Panc1 (cell line): ENCODE measurements around the gene ZNF474. TPM values are rescaled to one million over a fixed set of nuclear protein-coding genes. Genes with fewer than 3 reads are reported as not detected.

Experiments
- ATAC-seq: fragments of 200-7000 bp; cut with Tn5 transposase; 2 replicates; pipeline ENCODE4 v1.9.1; 2020; ENCODE audit warnings: mild to moderate bottlenecking, moderate library complexity
- BruUV-seq: library from RNA; stranded (reverse); fragments of 400-500 nt; replicated peaks from 2 replicates; lab custom pipeline; 2021; lab: Mats Ljungman, UMichigan
- CTCF ChIA-PET: fragments of 300-600 bp; sonication (Branson Sonifier 250); formaldehyde crosslinking; loops from one replicate; lab custom pipeline; 2022; ENCODE audit warnings: antibody characterized with exemption; lab: Charles Lee
- POLR2A ChIA-PET: fragments of 300-600 bp; sonication (Branson Sonifier 250); formaldehyde crosslinking; loops from one replicate; lab custom pipeline; 2022; ENCODE audit warnings: antibody characterized with exemption; lab: Charles Lee
- DNase-seq: peaks from one replicate; pipeline ENCODE4 v3.0.0-alpha.2; 2010; ENCODE audit warnings: low read depth, low spot score
- H3K27ac ChIP-seq: 2 replicates; pipeline ENCODE4 v1.5.1; 2011; ENCODE audit warnings: mild to moderate bottlenecking, low read length, inconsistent platforms
- H3K27me3 ChIP-seq: fragments of 200-500 bp; sonication (Bioruptor generic); 2 replicates; pipeline ENCODE4 v1.6.0; 2014; ENCODE audit warnings: low read length, inconsistent platforms; ENCODE audit not compliant: control insufficient read depth, insufficient read depth
- H3K36me3 ChIP-seq: fragments of 200-500 bp; sonication (Bioruptor generic); 2 replicates; pipeline ENCODE4 v1.5.1; 2014; ENCODE audit warnings: inconsistent platforms, mild to moderate bottlenecking, low read length, moderate library complexity; ENCODE audit not compliant: control insufficient read depth, insufficient read depth
- H3K4me1 ChIP-seq: 2 replicates; pipeline ENCODE4 v1.5.1; 2011; ENCODE audit warnings: inconsistent platforms, mild to moderate bottlenecking, low read length, moderate library complexity; ENCODE audit not compliant: control insufficient read depth, insufficient read depth
- H3K4me3 ChIP-seq, 2 experiments: 2 replicates each; pipeline ENCODE4 v1.5.1; 2011 to 2012; ENCODE audit warnings: low read depth in 2 of 2, low read length in 2 of 2, mild to moderate bottlenecking in 2 of 2, inconsistent platforms in 1 of 2, moderate library complexity in 1 of 2
- H3K9me3 ChIP-seq: fragments of 200-500 bp; sonication (Bioruptor generic); 2 replicates; pipeline ENCODE4 v1.5.1; 2014; ENCODE audit warnings: low read depth, mild to moderate bottlenecking, inconsistent platforms, low read length, moderate library complexity; ENCODE audit not compliant: control insufficient read depth, insufficient read depth
- CTCF ChIP-seq: fragments of 450-650 bp; IDR thresholded peaks from 2 replicates; pipeline ENCODE4 v1.5.1; 2017; ENCODE audit warnings: mild to moderate bottlenecking
- POLR2AphosphoS5 ChIP-seq: IDR thresholded peaks from 2 replicates; pipeline ENCODE4 v1.6.1; 2012; ENCODE audit warnings: mild to moderate bottlenecking, low read depth, low read length, moderate library complexity
- REST ChIP-seq, 2 experiments: IDR thresholded peaks; 2 replicates each; pipeline ENCODE4 v1.6.1; 2011 to 2012; ENCODE audit warnings: low read depth in 2 of 2, control low read depth in 1 of 2, low read length in 1 of 2, mild to moderate bottlenecking in 1 of 2, moderate library complexity in 1 of 2; ENCODE audit not compliant: insufficient read depth in 1 of 2
- SIN3A ChIP-seq: IDR thresholded peaks from 2 replicates; pipeline ENCODE4 v1.6.1; 2012; ENCODE audit warnings: low read depth, mild to moderate bottlenecking, low read length, moderate library complexity, borderline replicate concordance; ENCODE audit not compliant: insufficient read depth
- TCF7L2 ChIP-seq: IDR thresholded peaks from 2 replicates; pipeline ENCODE4 v1.6.1; 2011; ENCODE audit warnings: mild to moderate bottlenecking, low read depth, low read length, inconsistent platforms
- in situ Hi-C: cut with HindIII; loops from 2 replicates; pipeline ENCODE4 v1.10.0; 2016; ENCODE audit warnings: low sequenced_read_pairs, low pct_unique_long_range_greater_than_20kb
- intact Hi-C: fragments of 100-400 bp; cut with micrococcal nuclease; formaldehyde crosslinking; loops from one replicate; pipeline ENCODE4 v1.10.0; 2022; ENCODE audit not compliant: unreplicated experiment
- total RNA-seq: library from RNA; stranded (reverse); gene quantifications from one replicate; pipeline ENCODE4 v1.2.1, GENCODE V29; 2021; ENCODE audit not compliant: unreplicated experiment

ZNF474 gene
- total RNA-seq, 1 experiment from 2014 or later: not detected

- DNase-seq (no peak), ATAC-seq (no peak)
- BruUV-seq: no TSS peak
- Histone ChIP-seq H3K27me3 (no peaks in the 10 kb centered on the region), H3K27ac (no peak overlapping the region), H3K4me3 (no peak overlapping the region), H3K4me1 (no peaks in the 10 kb centered on the region), H3K9me3 (no peaks in the 10 kb centered on the region), H3K36me3 (no peaks in the 10 kb centered on the region)
- intact Hi-C loops (no loop called here), in situ Hi-C loops (no loop called here)
- TF ChIP-seq CTCF (no peak), SIN3A (no peak), POLR2AphosphoS5 (no peak), REST (IDR thresholded peaks at IDR 0.05; ENCODE audit: insufficient read depth in 1 of 2, low read depth in 2 of 2, low read length in 1 of 2) (no peak), TCF7L2 (no peak)
- POLR2A ChIA-PET: no interaction called here
- CTCF ChIA-PET: no interaction called here
Observed at GRCh38 chr5:122177161-122177560, 47.8 kb downstream of the ZNF474 start.

- ATAC-seq (no peak), DNase-seq (no peak)
- intact Hi-C loops: no loop called here
- BruUV-seq: no TSS peak
- no peak overlapping the region for H3K4me3 ChIP-seq
- ChIA-PET CTCF (no interaction called here), POLR2A (no interaction called here)
- no peaks in the 10 kb centered on the region for H3K27me3 ChIP-seq
- no peak overlapping the region for H3K27ac ChIP-seq
- no peaks in the 10 kb centered on the region for H3K36me3 ChIP-seq
- H3K4me1 ChIP-seq: no peaks in the 10 kb centered on the region
- TF ChIP-seq TCF7L2 (no peak), POLR2AphosphoS5 (no peak), SIN3A (no peak), CTCF (no peak), REST (IDR thresholded peaks at IDR 0.05; ENCODE audit: insufficient read depth in 1 of 2, low read depth in 2 of 2, low read length in 1 of 2) (no peak)
- no peaks in the 10 kb centered on the region for H3K9me3 ChIP-seq
- in situ Hi-C loops: no loop called here
Observed at GRCh38 chr5:122179701-122180100, 50.4 kb downstream of the ZNF474 start.
